Stomach (tissue), 4 donors: Measurements from ENCODE around the gene ERFL.

Source experiments
- EP300 ChIP-seq: sonication (generic); formaldehyde crosslinking; IDR thresholded peaks from one replicate; pipeline ENCODE4 v1.6.1; 2017; ENCODE audit warnings: antibody characterized with exemption
- POLR2A ChIP-seq, 4 donors: fragments of 450-650 bp; IDR thresholded peaks; one replicate each; pipeline ENCODE4 v1.6.1; 2016; ENCODE audit warnings: antibody characterized with exemption in 4 of 4, control low read depth in 2 of 4, mild to moderate bottlenecking in 1 of 4, moderate library complexity in 1 of 4
- POLR2AphosphoS5 ChIP-seq, 3 donors: sonication (generic); formaldehyde crosslinking; IDR thresholded peaks; one replicate each; pipeline ENCODE4 v1.6.1; 2016; ENCODE audit warnings: antibody characterized with exemption in 3 of 3
- TF ChIP-seq, protein P1 (sequence below), 7 experiments: fragments of 450-650 bp in 4 of 7; fragments of 200-600 bp in 3 of 7; sonication (generic) in 3 of 7; IDR thresholded peaks; one replicate each; pipeline ENCODE4 v1.5.1; 2016 to 2019; ENCODE audit warnings: antibody characterized with exemption in 7 of 7, control low read depth in 2 of 7, mild to moderate bottlenecking in 1 of 7

DNA sequence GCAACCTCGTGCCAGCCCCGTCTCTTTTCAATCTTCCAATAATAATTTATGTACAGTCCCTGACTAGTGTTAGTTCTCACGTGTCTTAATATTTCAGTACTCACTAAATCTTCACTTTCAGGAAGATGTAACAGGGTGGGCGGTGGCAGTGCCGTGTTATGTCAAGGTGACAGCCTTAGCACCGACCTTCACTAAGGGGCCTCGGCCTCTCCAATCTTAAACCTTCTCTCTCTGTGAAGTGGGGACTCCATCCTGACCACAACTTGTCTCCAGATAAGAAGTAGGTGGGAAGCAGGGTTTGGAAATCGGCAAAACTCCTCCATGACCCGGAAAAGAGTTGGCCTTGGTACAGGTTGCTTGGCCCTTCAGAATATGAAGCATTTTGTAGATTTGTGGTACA, 66.4 kb downstream of the ERFL start:
- TF ChIP-seq, protein P1, sequence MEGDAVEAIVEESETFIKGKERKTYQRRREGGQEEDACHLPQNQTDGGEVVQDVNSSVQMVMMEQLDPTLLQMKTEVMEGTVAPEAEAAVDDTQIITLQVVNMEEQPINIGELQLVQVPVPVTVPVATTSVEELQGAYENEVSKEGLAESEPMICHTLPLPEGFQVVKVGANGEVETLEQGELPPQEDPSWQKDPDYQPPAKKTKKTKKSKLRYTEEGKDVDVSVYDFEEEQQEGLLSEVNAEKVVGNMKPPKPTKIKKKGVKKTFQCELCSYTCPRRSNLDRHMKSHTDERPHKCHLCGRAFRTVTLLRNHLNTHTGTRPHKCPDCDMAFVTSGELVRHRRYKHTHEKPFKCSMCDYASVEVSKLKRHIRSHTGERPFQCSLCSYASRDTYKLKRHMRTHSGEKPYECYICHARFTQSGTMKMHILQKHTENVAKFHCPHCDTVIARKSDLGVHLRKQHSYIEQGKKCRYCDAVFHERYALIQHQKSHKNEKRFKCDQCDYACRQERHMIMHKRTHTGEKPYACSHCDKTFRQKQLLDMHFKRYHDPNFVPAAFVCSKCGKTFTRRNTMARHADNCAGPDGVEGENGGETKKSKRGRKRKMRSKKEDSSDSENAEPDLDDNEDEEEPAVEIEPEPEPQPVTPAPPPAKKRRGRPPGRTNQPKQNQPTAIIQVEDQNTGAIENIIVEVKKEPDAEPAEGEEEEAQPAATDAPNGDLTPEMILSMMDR (IDR thresholded peaks at IDR 0.05), result no peak
- TF ChIP-seq POLR2AphosphoS5 (IDR thresholded peaks at IDR 0.05), result no peak
- no peak for TF ChIP-seq POLR2A (IDR thresholded peaks at IDR 0.05)
- TF ChIP-seq EP300, result no peak
